ENCODE data around the gene WWOX. TPM values are rescaled to one million over a fixed set of nuclear protein-coding genes. Genes with fewer than 3 reads are reported as not detected.

Gene WWOX
- total RNA-seq, 1 experiment from 2014 or later, result 28.3 TPM

DNA sequence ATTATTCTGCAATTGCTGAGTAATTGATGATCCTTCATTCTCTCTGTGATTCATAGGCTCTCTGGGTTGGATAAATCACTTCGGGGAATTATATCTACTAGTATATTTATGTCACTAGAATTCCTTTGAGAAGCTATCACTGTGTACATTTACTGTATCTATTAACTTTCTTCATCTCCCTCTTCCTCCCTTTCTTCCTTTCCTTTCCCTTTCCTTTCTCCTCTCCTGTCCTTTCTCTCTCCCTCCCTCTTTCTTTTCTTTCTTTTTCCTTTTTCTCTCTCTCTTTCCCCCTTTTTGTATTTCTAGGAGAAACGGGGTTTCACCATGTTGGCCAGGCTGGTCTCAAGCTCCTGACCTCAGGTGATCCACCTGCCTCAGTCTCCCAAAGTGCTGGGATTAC, 711.8 kb downstream of the WWOX start:
- Histone ChIP-seq H3K4me2 (ENCODE audit: low read length) (no peak overlapping the region), H3K4me3 (ENCODE audit: low read length) (no peak overlapping the region), H3K9me3 (ENCODE audit: low read length) (no peaks in the 10 kb centered on the region), H3K27me3 (ENCODE audit: low read length) (no peaks in the 10 kb centered on the region), H3K9me2 (replicated peaks; ENCODE audit: low read length) (no peaks in the 10 kb centered on the region), H3K36me3 (ENCODE audit: low read depth, low read length) (no peaks in the 10 kb centered on the region), H3K27ac (ENCODE audit: low read length) (no peak overlapping the region), H3K4me1 (ENCODE audit: insufficient read depth, low read length) (no peaks in the 10 kb centered on the region), H2AFZ (ENCODE audit: low read length) (no peak overlapping the region), H3K79me2 (ENCODE audit: low read length) (no peaks in the 10 kb centered on the region), H4K20me1 (ENCODE audit: low read length) (no peaks in the 10 kb centered on the region), H3K9ac (ENCODE audit: low read length) (no peak overlapping the region), H3F3A (ENCODE audit: low read length, unreplicated experiment) (no peaks in the 10 kb centered on the region)
- TF ChIP-seq EZH2 (IDR thresholded peaks at IDR 0.05; ENCODE audit: low read length, unreplicated experiment) (no peak), EZH2phosphoT487 (IDR thresholded peaks at IDR 0.05; ENCODE audit: borderline replicate concordance, low read length) (no peak)
- TF ChIP-seq, protein P1, sequence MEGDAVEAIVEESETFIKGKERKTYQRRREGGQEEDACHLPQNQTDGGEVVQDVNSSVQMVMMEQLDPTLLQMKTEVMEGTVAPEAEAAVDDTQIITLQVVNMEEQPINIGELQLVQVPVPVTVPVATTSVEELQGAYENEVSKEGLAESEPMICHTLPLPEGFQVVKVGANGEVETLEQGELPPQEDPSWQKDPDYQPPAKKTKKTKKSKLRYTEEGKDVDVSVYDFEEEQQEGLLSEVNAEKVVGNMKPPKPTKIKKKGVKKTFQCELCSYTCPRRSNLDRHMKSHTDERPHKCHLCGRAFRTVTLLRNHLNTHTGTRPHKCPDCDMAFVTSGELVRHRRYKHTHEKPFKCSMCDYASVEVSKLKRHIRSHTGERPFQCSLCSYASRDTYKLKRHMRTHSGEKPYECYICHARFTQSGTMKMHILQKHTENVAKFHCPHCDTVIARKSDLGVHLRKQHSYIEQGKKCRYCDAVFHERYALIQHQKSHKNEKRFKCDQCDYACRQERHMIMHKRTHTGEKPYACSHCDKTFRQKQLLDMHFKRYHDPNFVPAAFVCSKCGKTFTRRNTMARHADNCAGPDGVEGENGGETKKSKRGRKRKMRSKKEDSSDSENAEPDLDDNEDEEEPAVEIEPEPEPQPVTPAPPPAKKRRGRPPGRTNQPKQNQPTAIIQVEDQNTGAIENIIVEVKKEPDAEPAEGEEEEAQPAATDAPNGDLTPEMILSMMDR (conservative IDR thresholded peaks at IDR 0.05; ENCODE audit: low read depth, low read length), result no peak
- BruUV-seq (replicated peaks), result no TSS peak
- ATAC-seq, result no peak
- CTCF ChIA-PET, result no interaction called here
- no peak for DNase-seq
- POLR2A ChIA-PET (ENCODE audit: unreplicated experiment), result no interaction called here
- intact Hi-C loops (cut with micrococcal nuclease), result no loop called here

DNA sequence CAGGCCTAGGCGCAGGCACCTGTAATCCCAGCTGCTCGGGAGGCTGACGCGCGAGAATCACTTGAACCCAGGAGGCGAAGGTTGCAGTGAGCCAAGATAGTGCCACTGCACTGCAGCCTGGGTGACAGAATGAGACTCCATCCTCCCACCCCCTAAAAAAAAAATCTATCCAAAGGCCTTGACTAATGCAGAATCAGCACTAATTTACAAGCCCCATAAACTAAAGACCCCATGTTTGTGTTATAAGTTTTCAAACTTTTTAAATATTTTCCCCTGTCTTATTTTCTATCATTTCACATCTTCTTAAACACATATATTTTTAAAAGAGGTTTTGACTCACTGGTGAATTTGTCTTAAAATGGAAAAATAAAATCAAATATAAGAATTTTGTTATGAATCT, 713.1 kb downstream of the WWOX start:
- H3K4me3 ChIP-seq (ENCODE audit: low read length), result no peak overlapping the region
- H3K27ac ChIP-seq (ENCODE audit: low read length), result no peak overlapping the region
- no peak overlapping the region for H3K9ac ChIP-seq (ENCODE audit: low read length)
- H3K9me3 ChIP-seq (ENCODE audit: low read length), result no peaks in the 10 kb centered on the region
- H2AFZ ChIP-seq (ENCODE audit: low read length), result no peak overlapping the region
- POLR2A ChIA-PET (ENCODE audit: unreplicated experiment), result no interaction called here
- H4K20me1 ChIP-seq (ENCODE audit: low read length), result no peaks in the 10 kb centered on the region
- H3K27me3 ChIP-seq (ENCODE audit: low read length), result no peaks in the 10 kb centered on the region
- CTCF ChIA-PET, result no interaction called here
- no peaks in the 10 kb centered on the region for H3F3A ChIP-seq (ENCODE audit: low read length, unreplicated experiment)
- intact Hi-C loops (cut with micrococcal nuclease), result no loop called here
- no peak for TF ChIP-seq EZH2phosphoT487 (IDR thresholded peaks at IDR 0.05; ENCODE audit: borderline replicate concordance, low read length)
- no peaks in the 10 kb centered on the region for H3K79me2 ChIP-seq (ENCODE audit: low read length)
- no peak for DNase-seq
- BruUV-seq (replicated peaks), result no TSS peak
- H3K4me2 ChIP-seq (ENCODE audit: low read length), result no peak overlapping the region
- no peaks in the 10 kb centered on the region for H3K4me1 ChIP-seq (ENCODE audit: insufficient read depth, low read length)
- ATAC-seq, result no peak
- H3K9me2 ChIP-seq (replicated peaks; ENCODE audit: low read length), result no peaks in the 10 kb centered on the region
- no peaks in the 10 kb centered on the region for H3K36me3 ChIP-seq (ENCODE audit: low read depth, low read length)

DNA sequence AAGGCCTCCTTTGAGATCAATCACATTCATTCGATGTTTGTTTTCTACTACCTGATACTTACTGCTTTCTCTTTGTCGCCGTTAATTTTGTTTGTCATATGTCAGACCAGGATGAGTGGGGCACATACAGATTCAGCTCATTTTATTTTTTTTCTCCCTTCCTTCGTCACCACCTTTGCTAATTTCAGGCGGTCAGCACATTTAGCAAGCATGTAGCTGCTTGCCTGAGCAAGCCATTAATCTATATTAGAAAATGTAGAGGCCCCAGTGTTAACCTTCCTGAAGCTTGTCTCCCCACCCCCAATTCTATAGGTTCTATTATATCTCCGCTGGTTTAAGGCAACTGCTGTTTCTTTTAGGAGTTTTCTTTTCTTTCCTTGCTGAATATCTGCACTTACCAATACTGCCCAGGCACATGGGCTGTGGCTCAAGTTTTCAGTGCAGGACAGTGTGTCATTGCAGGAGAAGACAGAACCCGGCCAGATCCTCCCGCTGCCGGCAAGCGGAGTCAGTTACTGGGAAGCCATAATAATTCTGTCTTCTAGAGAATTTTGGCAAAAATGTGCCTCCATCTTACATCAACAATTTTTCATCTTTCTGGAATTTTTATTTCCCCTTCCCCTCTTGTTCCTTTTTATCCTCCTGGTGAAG, 714.3 kb downstream of the WWOX start:
- intact Hi-C loops (cut with micrococcal nuclease), result no loop called here
- TF ChIP-seq, protein P1 (conservative IDR thresholded peaks at IDR 0.05; ENCODE audit: low read depth, low read length), result no peak
- TF ChIP-seq EZH2phosphoT487 (IDR thresholded peaks at IDR 0.05; ENCODE audit: borderline replicate concordance, low read length) (no peak), EZH2 (IDR thresholded peaks at IDR 0.05; ENCODE audit: low read length, unreplicated experiment) (no peak)
- no peaks in the 10 kb centered on the region for H3F3A ChIP-seq (ENCODE audit: low read length, unreplicated experiment)
- no peak overlapping the region for H3K9ac ChIP-seq (ENCODE audit: low read length)
- no peaks in the 10 kb centered on the region for H3K36me3 ChIP-seq (ENCODE audit: low read depth, low read length)
- no peaks in the 10 kb centered on the region for H3K79me2 ChIP-seq (ENCODE audit: low read length)
- ATAC-seq (no peak), DNase-seq (no peak)
- no peak overlapping the region for H3K4me2 ChIP-seq (ENCODE audit: low read length)
- H4K20me1 ChIP-seq (ENCODE audit: low read length), result no peaks in the 10 kb centered on the region
- CTCF ChIA-PET, result no interaction called here
- no peaks in the 10 kb centered on the region for H3K27me3 ChIP-seq (ENCODE audit: low read length)
- no peaks in the 10 kb centered on the region for H3K9me3 ChIP-seq (ENCODE audit: low read length)
- no peak overlapping the region for H3K4me3 ChIP-seq (ENCODE audit: low read length)
- H3K4me1 ChIP-seq (ENCODE audit: insufficient read depth, low read length), result no peaks in the 10 kb centered on the region
- H3K9me2 ChIP-seq (replicated peaks; ENCODE audit: low read length), result no peaks in the 10 kb centered on the region
- BruUV-seq (replicated peaks), result no TSS peak
- no peak overlapping the region for H3K27ac ChIP-seq (ENCODE audit: low read length)
- H2AFZ ChIP-seq (ENCODE audit: low read length), result no peak overlapping the region
- POLR2A ChIA-PET (ENCODE audit: unreplicated experiment), result no interaction called here
